ENCODE results near the gene KIF26B. TPM values are rescaled to one million over a fixed set of nuclear protein-coding genes. Genes with fewer than 3 reads are reported as not detected.

KIF26B gene
- total and polyA plus RNA-seq, 10 of the 15 experiments (the other 5 are each of a cell fraction or from before 2014, with no cell fraction given) = 0.35 to 11.6 (median 2.2) TPM

DNA sequence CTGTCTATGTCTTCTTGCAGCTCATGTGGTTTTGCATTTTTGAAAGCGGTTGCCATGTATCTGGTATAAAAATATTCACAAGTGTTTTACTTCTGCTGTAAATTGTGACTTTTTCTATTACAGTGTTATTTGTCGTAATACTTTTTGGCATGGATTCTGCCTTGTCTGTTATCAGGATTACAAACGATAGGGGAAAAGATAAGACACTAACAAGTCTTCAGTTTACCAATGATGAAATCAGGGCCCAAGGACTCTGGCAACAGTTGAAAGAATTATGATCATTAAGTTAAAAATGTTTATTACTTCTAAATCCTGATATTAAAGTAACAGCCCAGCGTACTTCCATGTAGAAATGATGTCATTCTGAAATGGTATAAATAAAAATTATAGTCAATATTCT, 298.8 kb downstream of the KIF26B start:
- ChIA-PET SMC1A (ENCODE audit: uncharacterized antibody, unreplicated experiment) (no interaction called here), CTCF (no interaction called here), RAD21 (ENCODE audit: unreplicated experiment) (no interaction called here), POLR2A (no interaction called here)
- Histone ChIP-seq H3K4me1 (ENCODE audit: control insufficient read depth, insufficient read depth, low read length) (no peaks in the 10 kb centered on the region), H3K4me2 (ENCODE audit: control insufficient read depth, insufficient read depth) (no peak overlapping the region), H3K27me3 (replicated peaks in 1 of 2; ENCODE audit: control insufficient read depth in 2 of 2, insufficient read depth in 2 of 2, low read length in 1 of 2) (no peaks in the 10 kb centered on the region; a peak in 2 of 4 replicates), H3K4me3 (no peak overlapping the region), H3K9me3 (replicated peaks; ENCODE audit: control insufficient read depth, insufficient read depth, low read length) (no peaks in the 10 kb centered on the region), H4K20me1 (ENCODE audit: control insufficient read depth, insufficient read depth) (no peaks in the 10 kb centered on the region), H3K79me2 (ENCODE audit: control insufficient read depth, insufficient read depth, low read length) (no peaks in the 10 kb centered on the region), H3K27ac (ENCODE audit: control insufficient read depth, insufficient read depth) (no peak overlapping the region), H2AFZ (ENCODE audit: control insufficient read depth, low read depth, low read length) (no peak overlapping the region), H3K9ac (ENCODE audit: control insufficient read depth, insufficient read depth, low read length) (no peak overlapping the region), H3K36me3 (ENCODE audit: control insufficient read depth in 2 of 2, insufficient read depth in 2 of 2, low read length in 1 of 2) (no peaks in the 10 kb centered on the region)
- BruUV-seq (replicated peaks) = no TSS peak
- in situ Hi-C loops (cut with MboI) = no loop called here
- intact Hi-C loops (cut with micrococcal nuclease; ENCODE audit: unreplicated experiment) = no loop called here
- FAIRE-seq (no peak), ATAC-seq (no peak), DNase-seq (ENCODE audit: low read depth, low spot score) (no peak)
- WGBS (ENCODE audit: insufficient coverage, insufficient replicate concordance, low lambda C conversion rate, missing lambda C conversion rate) = 50% methylated on average over 4 of the region's 4 CpGs
- no peak for TF ChIP-seq RELA (IDR thresholded peaks at IDR 0.05; ENCODE audit: borderline replicate concordance, partially characterized antibody)

DNA sequence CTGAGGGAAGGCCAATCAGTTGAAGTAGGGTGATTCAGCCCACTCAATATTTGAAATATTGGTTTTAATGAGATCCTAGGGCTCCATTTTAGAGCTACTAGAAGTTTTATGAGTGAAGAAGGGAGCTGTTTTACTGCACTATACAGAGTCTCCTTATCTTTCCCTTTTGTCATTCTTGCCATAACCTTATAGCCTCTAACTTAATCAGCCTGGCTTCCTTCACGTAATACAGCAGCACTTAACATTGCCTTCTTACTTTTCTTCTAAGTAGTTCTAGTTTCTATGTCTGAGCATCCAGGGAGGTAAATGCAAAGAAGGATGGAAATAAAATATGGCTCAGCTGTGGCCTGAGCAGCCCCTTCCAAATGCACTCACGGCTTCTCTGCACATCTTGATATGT, 299.3 kb downstream of the KIF26B start:
- ChIA-PET POLR2A (no interaction called here), CTCF (no interaction called here), SMC1A (ENCODE audit: uncharacterized antibody, unreplicated experiment) (no interaction called here), RAD21 (ENCODE audit: unreplicated experiment) (no interaction called here)
- Histone ChIP-seq H3K9me3 (replicated peaks; ENCODE audit: control insufficient read depth, insufficient read depth, low read length) (no peaks in the 10 kb centered on the region), H3K27me3 (replicated peaks in 1 of 2; ENCODE audit: control insufficient read depth in 2 of 2, insufficient read depth in 2 of 2, low read length in 1 of 2) (no peaks in the 10 kb centered on the region; a peak in 2 of 4 replicates), H3K4me2 (ENCODE audit: control insufficient read depth, insufficient read depth) (no peak overlapping the region), H3K27ac (ENCODE audit: control insufficient read depth, insufficient read depth) (no peak overlapping the region), H3K36me3 (ENCODE audit: control insufficient read depth in 2 of 2, insufficient read depth in 2 of 2, low read length in 1 of 2) (no peaks in the 10 kb centered on the region), H2AFZ (ENCODE audit: control insufficient read depth, low read depth, low read length) (no peak overlapping the region), H3K4me1 (ENCODE audit: control insufficient read depth, insufficient read depth, low read length) (no peaks in the 10 kb centered on the region), H4K20me1 (ENCODE audit: control insufficient read depth, insufficient read depth) (no peaks in the 10 kb centered on the region), H3K9ac (ENCODE audit: control insufficient read depth, insufficient read depth, low read length) (no peak overlapping the region), H3K4me3 (no peak overlapping the region), H3K79me2 (ENCODE audit: control insufficient read depth, insufficient read depth, low read length) (no peaks in the 10 kb centered on the region)
- ATAC-seq = no peak
- no peak for FAIRE-seq
- 13% methylated on average over 2 of the region's 2 CpGs for WGBS (ENCODE audit: insufficient coverage, insufficient replicate concordance, low lambda C conversion rate, missing lambda C conversion rate)
- intact Hi-C loops (cut with micrococcal nuclease; ENCODE audit: unreplicated experiment) = no loop called here
- DNase-seq (ENCODE audit: low read depth, low spot score) = no peak
- BruUV-seq (replicated peaks) = no TSS peak
- in situ Hi-C loops (cut with MboI) = no loop called here
- TF ChIP-seq MTA3 (IDR thresholded peaks at IDR 0.05; ENCODE audit: borderline replicate concordance, low read length) (no peak), ZNF217 (IDR thresholded peaks at IDR 0.05) (no peak), CBX3 (IDR thresholded peaks at IDR 0.05; ENCODE audit: borderline replicate concordance, low read depth) (no peak), SREBF1 (IDR thresholded peaks at IDR 0.05; ENCODE audit: low read length) (no peak), HDGF (IDR thresholded peaks at IDR 0.05) (no peak), IRF4 (IDR thresholded peaks at IDR 0.05; ENCODE audit: low read depth, low read length) (no peak), PML (IDR thresholded peaks at IDR 0.05; ENCODE audit: low read length) (no peak), CREB1 (IDR thresholded peaks at IDR 0.05; ENCODE audit: low read depth) (no peak), ATF7 (IDR thresholded peaks at IDR 0.05; ENCODE audit: low read depth) (no peak), RBBP5 (conservative IDR thresholded peaks at IDR 0.05) (no peak), MXI1 (IDR thresholded peaks at IDR 0.05; ENCODE audit: low read depth, low read length) (no peak), CHD2 (IDR thresholded peaks at IDR 0.05; ENCODE audit: borderline replicate concordance, low read depth, low read length) (no peak), ZZZ3 (IDR thresholded peaks at IDR 0.05; ENCODE audit: control insufficient read depth, insufficient read length, low read depth) (no peak), EGR1 (IDR thresholded peaks at IDR 0.05; ENCODE audit: borderline replicate concordance in 1 of 2, low read depth in 2 of 2, low read length in 2 of 2) (no peak), PAX5 (IDR thresholded peaks at IDR 0.05; ENCODE audit: borderline replicate concordance, low read depth, low read length) (no peak)
- TF ChIP-seq, protein P1, sequence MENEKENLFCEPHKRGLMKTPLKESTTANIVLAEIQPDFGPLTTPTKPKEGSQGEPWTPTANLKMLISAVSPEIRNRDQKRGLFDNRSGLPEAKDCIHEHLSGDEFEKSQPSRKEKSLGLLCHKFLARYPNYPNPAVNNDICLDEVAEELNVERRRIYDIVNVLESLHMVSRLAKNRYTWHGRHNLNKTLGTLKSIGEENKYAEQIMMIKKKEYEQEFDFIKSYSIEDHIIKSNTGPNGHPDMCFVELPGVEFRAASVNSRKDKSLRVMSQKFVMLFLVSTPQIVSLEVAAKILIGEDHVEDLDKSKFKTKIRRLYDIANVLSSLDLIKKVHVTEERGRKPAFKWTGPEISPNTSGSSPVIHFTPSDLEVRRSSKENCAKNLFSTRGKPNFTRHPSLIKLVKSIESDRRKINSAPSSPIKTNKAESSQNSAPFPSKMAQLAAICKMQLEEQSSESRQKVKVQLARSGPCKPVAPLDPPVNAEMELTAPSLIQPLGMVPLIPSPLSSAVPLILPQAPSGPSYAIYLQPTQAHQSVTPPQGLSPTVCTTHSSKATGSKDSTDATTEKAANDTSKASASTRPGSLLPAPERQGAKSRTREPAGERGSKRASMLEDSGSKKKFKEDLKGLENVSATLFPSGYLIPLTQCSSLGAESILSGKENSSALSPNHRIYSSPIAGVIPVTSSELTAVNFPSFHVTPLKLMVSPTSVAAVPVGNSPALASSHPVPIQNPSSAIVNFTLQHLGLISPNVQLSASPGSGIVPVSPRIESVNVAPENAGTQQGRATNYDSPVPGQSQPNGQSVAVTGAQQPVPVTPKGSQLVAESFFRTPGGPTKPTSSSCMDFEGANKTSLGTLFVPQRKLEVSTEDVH (IDR thresholded peaks at IDR 0.05; ENCODE audit: low read depth, partially characterized antibody) = no peak
- TF ChIP-seq, protein P2, sequence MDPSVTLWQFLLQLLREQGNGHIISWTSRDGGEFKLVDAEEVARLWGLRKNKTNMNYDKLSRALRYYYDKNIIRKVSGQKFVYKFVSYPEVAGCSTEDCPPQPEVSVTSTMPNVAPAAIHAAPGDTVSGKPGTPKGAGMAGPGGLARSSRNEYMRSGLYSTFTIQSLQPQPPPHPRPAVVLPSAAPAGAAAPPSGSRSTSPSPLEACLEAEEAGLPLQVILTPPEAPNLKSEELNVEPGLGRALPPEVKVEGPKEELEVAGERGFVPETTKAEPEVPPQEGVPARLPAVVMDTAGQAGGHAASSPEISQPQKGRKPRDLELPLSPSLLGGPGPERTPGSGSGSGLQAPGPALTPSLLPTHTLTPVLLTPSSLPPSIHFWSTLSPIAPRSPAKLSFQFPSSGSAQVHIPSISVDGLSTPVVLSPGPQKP (IDR thresholded peaks at IDR 0.05; ENCODE audit: low read depth, low read length) = no peak
